SK-N-SH (cell line): ENCODE measurements around the gene BTBD9.

Experiments
- CHD2 ChIP-seq: fragments of 150-350 bp; IDR thresholded peaks from 2 replicates; pipeline ENCODE4 v1.6.1; 2018; ENCODE audit warnings: low read length; ENCODE audit not compliant: partially characterized antibody
- EP300 ChIP-seq, 2 experiments: IDR thresholded peaks; 2 replicates each; pipeline versions ENCODE4 v1.4.0 to v1.6.1; 2012; ENCODE audit warnings: borderline replicate concordance in 1 of 2, low read depth in 1 of 2, low read length in 1 of 2
- RFX5 ChIP-seq: IDR thresholded peaks from 2 replicates; pipeline ENCODE4 v1.6.1; 2012; ENCODE audit warnings: mild to moderate bottlenecking, improper control_type of control experiment, low read length
- TAF1 ChIP-seq: IDR thresholded peaks from 2 replicates; pipeline ENCODE4 v1.6.1; 2012; ENCODE audit warnings: low read depth, mild to moderate bottlenecking, low read length, moderate library complexity, borderline replicate concordance
- TCF12 ChIP-seq: IDR thresholded peaks from 2 replicates; pipeline ENCODE4 v1.4.0; 2012
- TF ChIP-seq, protein P1 (sequence below): fragments of 200-600 bp; sonication (generic); IDR thresholded peaks from 2 replicates; pipeline ENCODE4 v1.6.1; 2017; ENCODE audit warnings: antibody characterized with exemption, mild to moderate bottlenecking, moderate library complexity
- TF ChIP-seq, protein P2 (sequence below): IDR thresholded peaks from 2 replicates; pipeline ENCODE4 v1.4.0; 2012; ENCODE audit warnings: low read depth, borderline replicate concordance
- TF ChIP-seq, protein P3 (sequence below): IDR thresholded peaks from 2 replicates; pipeline ENCODE4 v1.4.0; 2012; ENCODE audit warnings: low read depth

DNA sequence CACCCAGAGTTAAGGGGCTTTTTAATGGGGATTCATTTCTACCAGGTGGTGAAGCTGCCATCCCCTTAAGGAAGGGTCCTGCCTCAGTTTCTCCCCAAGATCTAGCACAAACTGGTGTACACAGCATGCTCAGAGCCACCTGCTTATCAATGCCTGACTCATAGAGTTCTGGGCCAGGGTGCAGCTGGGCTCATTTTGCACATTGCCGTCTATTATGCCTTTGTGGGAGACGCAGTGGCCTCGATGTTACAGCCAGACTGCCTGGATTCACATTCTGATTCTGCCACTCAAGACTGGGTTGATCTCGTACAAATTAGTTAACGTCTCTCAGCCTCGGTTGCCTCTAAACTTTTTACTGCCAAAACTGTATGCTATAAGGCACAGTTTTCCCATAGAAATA, 454.5 kb downstream of the BTBD9 start:
- TF ChIP-seq, protein P1, sequence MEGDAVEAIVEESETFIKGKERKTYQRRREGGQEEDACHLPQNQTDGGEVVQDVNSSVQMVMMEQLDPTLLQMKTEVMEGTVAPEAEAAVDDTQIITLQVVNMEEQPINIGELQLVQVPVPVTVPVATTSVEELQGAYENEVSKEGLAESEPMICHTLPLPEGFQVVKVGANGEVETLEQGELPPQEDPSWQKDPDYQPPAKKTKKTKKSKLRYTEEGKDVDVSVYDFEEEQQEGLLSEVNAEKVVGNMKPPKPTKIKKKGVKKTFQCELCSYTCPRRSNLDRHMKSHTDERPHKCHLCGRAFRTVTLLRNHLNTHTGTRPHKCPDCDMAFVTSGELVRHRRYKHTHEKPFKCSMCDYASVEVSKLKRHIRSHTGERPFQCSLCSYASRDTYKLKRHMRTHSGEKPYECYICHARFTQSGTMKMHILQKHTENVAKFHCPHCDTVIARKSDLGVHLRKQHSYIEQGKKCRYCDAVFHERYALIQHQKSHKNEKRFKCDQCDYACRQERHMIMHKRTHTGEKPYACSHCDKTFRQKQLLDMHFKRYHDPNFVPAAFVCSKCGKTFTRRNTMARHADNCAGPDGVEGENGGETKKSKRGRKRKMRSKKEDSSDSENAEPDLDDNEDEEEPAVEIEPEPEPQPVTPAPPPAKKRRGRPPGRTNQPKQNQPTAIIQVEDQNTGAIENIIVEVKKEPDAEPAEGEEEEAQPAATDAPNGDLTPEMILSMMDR, result no peak
- TF ChIP-seq CHD2, result no peak
- no peak for TF ChIP-seq RFX5
- TF ChIP-seq, protein P2, sequence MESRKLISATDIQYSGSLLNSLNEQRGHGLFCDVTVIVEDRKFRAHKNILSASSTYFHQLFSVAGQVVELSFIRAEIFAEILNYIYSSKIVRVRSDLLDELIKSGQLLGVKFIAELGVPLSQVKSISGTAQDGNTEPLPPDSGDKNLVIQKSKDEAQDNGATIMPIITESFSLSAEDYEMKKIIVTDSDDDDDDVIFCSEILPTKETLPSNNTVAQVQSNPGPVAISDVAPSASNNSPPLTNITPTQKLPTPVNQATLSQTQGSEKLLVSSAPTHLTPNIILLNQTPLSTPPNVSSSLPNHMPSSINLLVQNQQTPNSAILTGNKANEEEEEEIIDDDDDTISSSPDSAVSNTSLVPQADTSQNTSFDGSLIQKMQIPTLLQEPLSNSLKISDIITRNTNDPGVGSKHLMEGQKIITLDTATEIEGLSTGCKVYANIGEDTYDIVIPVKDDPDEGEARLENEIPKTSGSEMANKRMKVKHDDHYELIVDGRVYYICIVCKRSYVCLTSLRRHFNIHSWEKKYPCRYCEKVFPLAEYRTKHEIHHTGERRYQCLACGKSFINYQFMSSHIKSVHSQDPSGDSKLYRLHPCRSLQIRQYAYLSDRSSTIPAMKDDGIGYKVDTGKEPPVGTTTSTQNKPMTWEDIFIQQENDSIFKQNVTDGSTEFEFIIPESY, result no peak
- no peak for TF ChIP-seq EP300 (IDR thresholded peaks at IDR 0.05; ENCODE audit: borderline replicate concordance in 1 of 2, low read depth in 1 of 2, low read length in 1 of 2)
- TF ChIP-seq TAF1, result no peak
- TF ChIP-seq TCF12, result no peak
- TF ChIP-seq, protein P3, sequence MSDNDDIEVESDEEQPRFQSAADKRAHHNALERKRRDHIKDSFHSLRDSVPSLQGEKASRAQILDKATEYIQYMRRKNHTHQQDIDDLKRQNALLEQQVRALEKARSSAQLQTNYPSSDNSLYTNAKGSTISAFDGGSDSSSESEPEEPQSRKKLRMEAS, result no peak
